Ovary (tissue), 3 donors: ENCODE data around the gene LHCGR.

Source experiments
- POLR2A ChIP-seq: fragments of 450-650 bp; IDR thresholded peaks from one replicate; pipeline ENCODE4 v1.6.1; 2017; ENCODE audit warnings: antibody characterized with exemption, mild to moderate bottlenecking, moderate library complexity
- TF ChIP-seq, protein P1 (sequence below), 3 donors: fragments of 450-650 bp in 2 of 3; fragments of 200-600 bp in 1 of 3; IDR thresholded peaks; one replicate each; pipeline versions ENCODE4 v1.5.1 to v1.8.0; 2016 to 2022; ENCODE audit warnings: antibody characterized with exemption in 3 of 3, mild to moderate bottlenecking in 1 of 3
- donor health status: DM: no; HTN: no; CAD: no.

GRCh38 chr2:48719480-48720177 is 35.9 kb downstream of the LHCGR start:
- TF ChIP-seq, protein P1, sequence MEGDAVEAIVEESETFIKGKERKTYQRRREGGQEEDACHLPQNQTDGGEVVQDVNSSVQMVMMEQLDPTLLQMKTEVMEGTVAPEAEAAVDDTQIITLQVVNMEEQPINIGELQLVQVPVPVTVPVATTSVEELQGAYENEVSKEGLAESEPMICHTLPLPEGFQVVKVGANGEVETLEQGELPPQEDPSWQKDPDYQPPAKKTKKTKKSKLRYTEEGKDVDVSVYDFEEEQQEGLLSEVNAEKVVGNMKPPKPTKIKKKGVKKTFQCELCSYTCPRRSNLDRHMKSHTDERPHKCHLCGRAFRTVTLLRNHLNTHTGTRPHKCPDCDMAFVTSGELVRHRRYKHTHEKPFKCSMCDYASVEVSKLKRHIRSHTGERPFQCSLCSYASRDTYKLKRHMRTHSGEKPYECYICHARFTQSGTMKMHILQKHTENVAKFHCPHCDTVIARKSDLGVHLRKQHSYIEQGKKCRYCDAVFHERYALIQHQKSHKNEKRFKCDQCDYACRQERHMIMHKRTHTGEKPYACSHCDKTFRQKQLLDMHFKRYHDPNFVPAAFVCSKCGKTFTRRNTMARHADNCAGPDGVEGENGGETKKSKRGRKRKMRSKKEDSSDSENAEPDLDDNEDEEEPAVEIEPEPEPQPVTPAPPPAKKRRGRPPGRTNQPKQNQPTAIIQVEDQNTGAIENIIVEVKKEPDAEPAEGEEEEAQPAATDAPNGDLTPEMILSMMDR (IDR thresholded peaks at IDR 0.05): no peak
- no peak for TF ChIP-seq POLR2A
